H1 (cell line): ENCODE results near the gene ZBED5. TPM values are rescaled to one million over a fixed set of nuclear protein-coding genes. Genes with fewer than 3 reads are reported as not detected.

Experiments
- CTCF ChIA-PET: fragments of 300-600 bp; sonication (Branson Sonifier 250); formaldehyde crosslinking; loops from one replicate; lab custom pipeline; 2021; ENCODE audit not compliant: partially characterized antibody; lab: Charles Lee
- POLR2A ChIA-PET: fragments of 300-600 bp; sonication (Branson Sonifier 250); formaldehyde crosslinking; loops from one replicate; lab custom pipeline; 2021; ENCODE audit warnings: inconsistent platforms; ENCODE audit not compliant: partially characterized antibody; lab: Charles Lee
- DNase-seq, 2 experiments: peaks; one replicate each; pipeline versions ENCODE4 v3.0.0 to v3.0.0-alpha.2; 2010 to 2022; ENCODE audit warnings: low spot score in 2 of 2, low read depth in 1 of 2, mixed read lengths in 1 of 2
- FAIRE-seq: peaks from 2 replicates; lab custom pipeline; 2011; peaks lifted over from hg19 to GRCh38; lab: Jason Lieb, UNC
- H2AFZ ChIP-seq: 2 replicates; pipeline ENCODE4 v1.8.1; 2012; ENCODE audit warnings: low read length, inconsistent platforms
- H2AK5ac ChIP-seq: 2 replicates; pipeline ENCODE4 v1.6.1; 2013; ENCODE audit warnings: low read depth, low read length
- H2BK120ac ChIP-seq: replicated peaks from 2 replicates; pipeline ENCODE3; 2013; ENCODE audit warnings: low read depth, low read length, inconsistent platforms
- H2BK12ac ChIP-seq: 2 replicates; pipeline ENCODE4 v1.6.1; 2013; ENCODE audit warnings: low read depth, low read length
- H2BK15ac ChIP-seq: 2 replicates; pipeline ENCODE4 v1.6.1; 2013; ENCODE audit warnings: low read length
- H2BK20ac ChIP-seq: 2 replicates; pipeline ENCODE4 v1.6.1; 2013; ENCODE audit warnings: low read length
- H2BK5ac ChIP-seq: 2 replicates; pipeline ENCODE4 v1.6.1; 2013; ENCODE audit warnings: low read depth, low read length
- H3K14ac ChIP-seq: 2 replicates; pipeline ENCODE4 v1.6.1; 2013; ENCODE audit warnings: inconsistent platforms; ENCODE audit not compliant: insufficient read length
- H3K18ac ChIP-seq: 2 replicates; pipeline ENCODE4 v1.6.1; 2013; ENCODE audit warnings: low read length; ENCODE audit errors: extremely low read depth
- H3K23ac ChIP-seq: 2 replicates; pipeline ENCODE4 v1.6.1; 2013; ENCODE audit warnings: inconsistent platforms; ENCODE audit not compliant: insufficient read length
- H3K23me2 ChIP-seq: 2 replicates; pipeline ENCODE4 v1.6.1; 2013; ENCODE audit warnings: low read depth, low read length
- H3K27ac ChIP-seq: 2 replicates; pipeline ENCODE4 v1.6.1; 2011; ENCODE audit warnings: low read depth, low read length, inconsistent platforms
- H3K27me3 ChIP-seq, 4 experiments: replicated peaks in 1 of 4; 1 replicate in 1 of 4; 2 replicates in 3 of 4; pipeline versions ENCODE4 v1.6.1 to v1.8.1; 2011 to 2013; ENCODE audit warnings: low read length in 3 of 4, mild to moderate bottlenecking in 3 of 4, inconsistent platforms in 2 of 4, mixed read lengths in 2 of 4, moderate library complexity in 1 of 4; ENCODE audit not compliant: control insufficient read depth in 3 of 4, insufficient read depth in 3 of 4; ENCODE audit errors: extremely low read depth in 1 of 4
- H3K36me3 ChIP-seq, 4 experiments: 2 replicates each; pipeline versions ENCODE4 v1.6.1 to v1.8.1; 2011 to 2013; ENCODE audit warnings: mild to moderate bottlenecking in 4 of 4, low read length in 3 of 4, moderate library complexity in 2 of 4, control low read depth in 1 of 4, inconsistent platforms in 1 of 4; ENCODE audit not compliant: insufficient read depth in 4 of 4, control insufficient read depth in 2 of 4
- H3K4ac ChIP-seq: replicated peaks from 2 replicates; pipeline ENCODE3; 2013; ENCODE audit warnings: low read length, low read depth, mixed read lengths, inconsistent platforms; ENCODE audit not compliant: insufficient read length
- H3K4me1 ChIP-seq, 4 experiments: replicated peaks in 1 of 4; 1 replicate in 1 of 4; 2 replicates in 3 of 4; pipeline versions ENCODE4 v1.6.1 to v1.8.1; 2011 to 2013; ENCODE audit warnings: low read length in 3 of 4, inconsistent platforms in 2 of 4, mixed read lengths in 1 of 4; ENCODE audit not compliant: insufficient read depth in 4 of 4, control insufficient read depth in 3 of 4
- H3K4me2 ChIP-seq, 2 experiments: 2 replicates each; pipeline versions ENCODE4 v1.6.1 to v1.8.1; 2011 to 2013; ENCODE audit warnings: low read depth in 2 of 2, low read length in 2 of 2, control low read depth in 1 of 2, inconsistent platforms in 1 of 2, mild to moderate bottlenecking in 1 of 2; ENCODE audit not compliant: insufficient read depth in 1 of 2
- H3K4me3 ChIP-seq, 4 experiments: fragments of 200-600, 300-600 bp in 1 of 4; sonication (generic), shearing (Covaris generic), sonication (Bioruptor Twin) in 1 of 4; 2 replicates each; pipeline versions ENCODE4 v1.5.1 to v1.8.1; 2011 to 2016; ENCODE audit warnings: low read length in 4 of 4, low read depth in 3 of 4, control low read depth in 2 of 4, inconsistent platforms in 2 of 4, mild to moderate bottlenecking in 2 of 4, mixed read lengths in 1 of 4, moderate library complexity in 1 of 4; ENCODE audit not compliant: insufficient read depth in 2 of 4; ENCODE audit errors: extremely low read depth in 1 of 4
- H3K56ac ChIP-seq: replicated peaks from 2 replicates; pipeline ENCODE3; 2013; ENCODE audit warnings: low read depth, mild to moderate bottlenecking, mixed read lengths, low read length, inconsistent platforms; ENCODE audit not compliant: insufficient read length
- H3K79me1 ChIP-seq: 2 replicates; pipeline ENCODE4 v1.6.1; 2013; ENCODE audit warnings: low read depth, low read length, control low read depth
- H3K79me2 ChIP-seq, 2 experiments: 2 replicates each; pipeline versions ENCODE4 v1.6.1 to v1.8.1; 2012 to 2013; ENCODE audit warnings: low read length in 2 of 2, mild to moderate bottlenecking in 2 of 2, inconsistent platforms in 1 of 2; ENCODE audit not compliant: insufficient read depth in 2 of 2, control insufficient read depth in 1 of 2
- H3K9ac ChIP-seq, 4 experiments: replicated peaks in 1 of 4; 1 replicate in 1 of 4; 2 replicates in 3 of 4; pipeline versions ENCODE4 v1.6.1 to v1.8.1; 2011 to 2013; ENCODE audit warnings: low read depth in 3 of 4, low read length in 3 of 4, control low read depth in 2 of 4, mild to moderate bottlenecking in 2 of 4, moderate library complexity in 2 of 4, inconsistent platforms in 1 of 4; ENCODE audit errors: extremely low read depth in 1 of 4
- H3K9me3 ChIP-seq, 2 experiments: 2 replicates each; pipeline versions ENCODE4 v1.6.1 to v1.8.1; 2012 to 2013; ENCODE audit warnings: mild to moderate bottlenecking in 2 of 2, moderate library complexity in 2 of 2, control low read depth in 1 of 2, inconsistent platforms in 1 of 2, low read depth in 1 of 2, low read length in 1 of 2, mixed read lengths in 1 of 2; ENCODE audit not compliant: insufficient read depth in 2 of 2
- H4K20me1 ChIP-seq, 2 experiments: replicated peaks in 1 of 2; 2 replicates each; pipeline versions ENCODE3 to v1.8.1; 2011 to 2013; ENCODE audit warnings: inconsistent platforms in 2 of 2, low read length in 2 of 2, mild to moderate bottlenecking in 1 of 2; ENCODE audit not compliant: insufficient read depth in 2 of 2, control insufficient read depth in 1 of 2
- H4K5ac ChIP-seq: 2 replicates; pipeline ENCODE4 v1.6.1; 2013; ENCODE audit warnings: low read length, low read depth, mixed read lengths, inconsistent platforms; ENCODE audit not compliant: insufficient read length
- H4K8ac ChIP-seq: 2 replicates; pipeline ENCODE4 v1.8.0; 2013; ENCODE audit warnings: mild to moderate bottlenecking, moderate library complexity, low read length, inconsistent platforms; ENCODE audit not compliant: insufficient read depth; ENCODE audit errors: extremely low read depth
- H4K91ac ChIP-seq: replicated peaks from 2 replicates; pipeline ENCODE3; 2013; ENCODE audit warnings: low read length, mixed read lengths, inconsistent platforms; ENCODE audit not compliant: insufficient read length
- SAP30 ChIP-seq: fragments of 300-600 bp; sonication (generic); IDR thresholded peaks from 2 replicates; pipeline ENCODE4 v1.7.1; 2012; ENCODE audit warnings: low read length, moderate library complexity, mild to moderate bottlenecking, inconsistent platforms; ENCODE audit not compliant: insufficient read depth, insufficient replicate concordance
- YY1 ChIP-seq: IDR thresholded peaks from 2 replicates; pipeline ENCODE4 v1.6.1; 2011; ENCODE audit warnings: low read depth, mild to moderate bottlenecking, low read length
- WGBS, 2 experiments: shearing (Covaris generic) in 1 of 2; methylation state at CpG; one replicate each; pipeline versions ENCODE4 v1.1.6 to v1.1.7; 2013 to 2015; ENCODE audit warnings: low lambda C conversion rate in 2 of 2, mixed read lengths in 2 of 2, inconsistent platforms in 1 of 2, low coverage in 1 of 2, missing lambda C conversion rate in 1 of 2; ENCODE audit not compliant: insufficient replicate concordance in 2 of 2, insufficient coverage in 1 of 2, insufficient read length in 1 of 2; ENCODE audit errors: extremely low coverage in 1 of 2, missing lambda C conversion rate in 1 of 2; 5-methylcytosine and 5-hydroxymethylcytosine counted together
- polyA plus RNA-seq, 7 experiments: library from polyadenylated mRNA; depleted of rRNA in 3 of 7; stranded (reverse) in 5 of 7; unstranded in 2 of 7; fragments of >200 nt in 5 of 7; fragments of 200-250 nt in 2 of 7; gene quantifications; 1 replicate in 5 of 7; 2 replicates in 1 of 7; 4 replicates in 1 of 7; pipeline versions ENCODE4 v1.2.1 to v1.2.3, GENCODE V29; 2011 to 2013; ENCODE audit warnings: missing spikeins in 2 of 7, mixed read lengths in 2 of 7
- total RNA-seq: library from RNA; stranded (reverse); fragmentation: NEBNext Ultra II Directional; extraction: Animal tissue kit (Norgen Biotek cat#: 25700); gene quantifications from 2 replicates; pipeline ENCODE4 v1.2.1, GENCODE V29; 2021

ZBED5 gene
- total and polyA plus RNA-seq, 2 of the 8 experiments (the other 6 are each of a cell fraction or from before 2014, with no cell fraction given), result 54.2 to 94.7 TPM

GRCh38 chr11:10847960-10848860, 9.6 kb downstream of the ZBED5 start:
- 96% methylated on average over 3 of the region's 3 CpGs; no CpG with 5 or more reads in 1 of the 2 experiments for WGBS, 2 experiments
- no peak overlapping the region for H4K91ac ChIP-seq
- no peak overlapping the region for H3K4me2 ChIP-seq
- no peak overlapping the region for H4K8ac ChIP-seq
- peaks cover 0 to 5% of the 10 kb centered on the region in 2 experiments for H4K20me1 ChIP-seq
- no peaks in the 10 kb centered on the region for H3K4me1 ChIP-seq
- no peaks in the 10 kb centered on the region for H3K79me1 ChIP-seq
- no peaks in the 10 kb centered on the region for H3K23me2 ChIP-seq
- H3K9me3 ChIP-seq, result no peaks in the 10 kb centered on the region
- DNase-seq, result no peak
- no peak overlapping the region for H3K18ac ChIP-seq
- ChIA-PET POLR2A (interaction anchor here (0.9 to 4.4 kb wide), 8 partner anchors 10 to 83 kb away, joined by 3 to 46 read pairs (median 4); partner anchors contain the start of genes EIF4G2 and ZBED5), CTCF (interaction anchor here (0.6 to 2.8 kb wide), 10 partner anchors 9 to 1195 kb away, joined by 3 to 10 read pairs (median 3); partner anchors contain the start of gene ZBED5)
- no peak overlapping the region for H3K56ac ChIP-seq
- H2BK20ac ChIP-seq, result no peak overlapping the region
- H2BK15ac ChIP-seq, result no peak overlapping the region
- TF ChIP-seq SAP30 (no peak), YY1 (no peak)
- no peak overlapping the region for H3K4ac ChIP-seq
- no peaks in the 10 kb centered on the region for H3K27me3 ChIP-seq
- H3K27ac ChIP-seq, result no peak overlapping the region
- 0 out of 4 replicates have a peak, but pooled peaks cover 0 to under 1% of the 10 kb centered on the region in 2 experiments for H3K79me2 ChIP-seq
- no peak overlapping the region for H3K23ac ChIP-seq
- H3K14ac ChIP-seq, result no peak overlapping the region
- H2AK5ac ChIP-seq, result no peak overlapping the region
- peaks cover 0 to 13% (median 5%) of the 10 kb centered on the region in 4 experiments; a peak in 5 of 8 replicates for H3K36me3 ChIP-seq
- no peak overlapping the region for H4K5ac ChIP-seq
- H2BK5ac ChIP-seq, result no peak overlapping the region
- H2BK12ac ChIP-seq, result no peak overlapping the region
- H3K9ac ChIP-seq, result no peak overlapping the region
- H3K4me3 ChIP-seq, result no peak overlapping the region
- no peak overlapping the region for H2AFZ ChIP-seq
- H2BK120ac ChIP-seq, result no peak overlapping the region
- FAIRE-seq, result no peak
